Sigmoid colon (tissue), 4 donors: ENCODE data around the gene C5AR2.
A peak's percentile ranks its signal among the peaks of the same experiment; 100 is the strongest.
"Not testable (repeated sequence)": the region's sequence is repeated elsewhere in the genome, so short reads cannot be mapped to it uniquely, and the experiment has no call there.

Experiments
- CTCF ChIP-seq, 4 experiments: fragments of 450-650 bp in 3 of 4; fragments of 200-600 bp in 1 of 4; IDR thresholded peaks; one replicate each; pipeline ENCODE4 v1.5.1; 2016 to 2019; ENCODE audit warnings: antibody characterized with exemption in 4 of 4, mild to moderate bottlenecking in 3 of 4, moderate library complexity in 2 of 4
- POLR2A ChIP-seq, 2 donors: fragments of 450-650 bp; IDR thresholded peaks; one replicate each; pipeline ENCODE4 v1.6.1; 2016; ENCODE audit warnings: antibody characterized with exemption in 2 of 2, mild to moderate bottlenecking in 2 of 2, moderate library complexity in 2 of 2
- POLR2AphosphoS5 ChIP-seq, 4 donors: sonication (generic); formaldehyde crosslinking; IDR thresholded peaks; one replicate each; pipeline ENCODE4 v1.6.1; 2017; ENCODE audit warnings: antibody characterized with exemption in 4 of 4

GRCh38 chr19:47336765-47337718 lies 5.1 kb downstream of the C5AR2 start:
- TF ChIP-seq CTCF, POLR2A (IDR thresholded peaks at IDR 0.05): not testable (repeated sequence)
- peak in 2 of 4 donors; percentile 23 to 42 for TF ChIP-seq POLR2AphosphoS5 (IDR thresholded peaks at IDR 0.05)
